Glomerular endothelial cell (primary cell): ENCODE measurements around the gene SSX2IP. TPM values are rescaled to one million over a fixed set of nuclear protein-coding genes. Genes with fewer than 3 reads are reported as not detected.
"Not testable (repeated sequence)": the region's sequence is repeated elsewhere in the genome, so short reads cannot be mapped to it uniquely, and the experiment has no call there.

Source experiments
- DNase-seq: peaks from one replicate; pipeline ENCODE4 v3.0.0-alpha.2; 2011; ENCODE audit warnings: low read depth, low spot score; ENCODE audit errors: extremely low read depth
- total RNA-seq: library from RNA; depleted of rRNA; stranded (reverse); fragments of >200 nt; gene quantifications from 2 replicates; pipeline ENCODE4 v1.2.3, GENCODE V29; 2015

The SSX2IP gene, protein sequence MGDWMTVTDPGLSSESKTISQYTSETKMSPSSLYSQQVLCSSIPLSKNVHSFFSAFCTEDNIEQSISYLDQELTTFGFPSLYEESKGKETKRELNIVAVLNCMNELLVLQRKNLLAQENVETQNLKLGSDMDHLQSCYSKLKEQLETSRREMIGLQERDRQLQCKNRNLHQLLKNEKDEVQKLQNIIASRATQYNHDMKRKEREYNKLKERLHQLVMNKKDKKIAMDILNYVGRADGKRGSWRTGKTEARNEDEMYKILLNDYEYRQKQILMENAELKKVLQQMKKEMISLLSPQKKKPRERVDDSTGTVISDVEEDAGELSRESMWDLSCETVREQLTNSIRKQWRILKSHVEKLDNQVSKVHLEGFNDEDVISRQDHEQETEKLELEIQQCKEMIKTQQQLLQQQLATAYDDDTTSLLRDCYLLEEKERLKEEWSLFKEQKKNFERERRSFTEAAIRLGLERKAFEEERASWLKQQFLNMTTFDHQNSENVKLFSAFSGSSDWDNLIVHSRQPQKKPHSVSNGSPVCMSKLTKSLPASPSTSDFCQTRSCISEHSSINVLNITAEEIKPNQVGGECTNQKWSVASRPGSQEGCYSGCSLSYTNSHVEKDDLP
- total RNA-seq = 3.9 and 4.3 TPM in 2 replicates

DNA sequence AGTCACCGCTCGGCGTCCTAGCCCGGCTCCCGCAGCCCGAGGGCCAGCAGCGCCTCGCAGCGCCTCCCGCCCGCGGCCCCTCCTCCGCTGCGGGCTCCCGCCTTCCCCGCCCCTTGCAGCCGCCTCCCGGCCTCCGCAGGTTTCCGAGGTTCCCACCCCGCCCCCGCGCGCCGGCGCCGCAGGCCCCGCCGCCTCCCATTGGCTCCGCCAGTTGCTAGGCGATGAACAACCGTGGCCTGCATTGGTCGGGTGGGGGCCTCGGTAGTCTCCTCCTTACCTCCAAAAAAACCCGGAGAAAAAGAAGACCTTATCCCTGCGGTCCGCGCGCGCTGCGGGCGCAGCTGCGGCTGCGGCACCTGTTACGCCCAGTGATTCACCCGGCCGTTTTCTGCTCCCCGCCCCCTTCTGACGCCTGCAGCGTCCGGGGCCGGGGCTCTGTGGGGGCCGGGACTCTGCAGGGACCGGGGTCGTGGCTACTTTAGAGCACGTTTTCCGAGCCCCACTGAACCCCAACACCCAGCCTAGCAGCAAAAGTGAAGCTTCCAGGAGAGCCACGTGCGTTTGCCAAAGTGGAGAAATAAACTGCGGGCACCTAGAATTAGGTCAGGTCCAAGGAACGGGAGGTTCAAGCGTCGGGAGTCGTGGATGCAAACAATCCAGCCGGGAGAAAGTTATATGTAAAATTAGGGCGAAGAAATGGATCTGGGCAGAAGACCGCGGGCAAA is at the start of gene SSX2IP:
SSX2IP (minus strand) TSS at position 65 of the 725 bp plus-strand sequence. CDS start 19,242 bp downstream, outside the sequence.
- peak; percentile 47 for DNase-seq

- DNase-seq = no peak
Measured at GRCh38 chr1:84738237-84738636, 48.0 kb upstream of the SSX2IP start.

DNA sequence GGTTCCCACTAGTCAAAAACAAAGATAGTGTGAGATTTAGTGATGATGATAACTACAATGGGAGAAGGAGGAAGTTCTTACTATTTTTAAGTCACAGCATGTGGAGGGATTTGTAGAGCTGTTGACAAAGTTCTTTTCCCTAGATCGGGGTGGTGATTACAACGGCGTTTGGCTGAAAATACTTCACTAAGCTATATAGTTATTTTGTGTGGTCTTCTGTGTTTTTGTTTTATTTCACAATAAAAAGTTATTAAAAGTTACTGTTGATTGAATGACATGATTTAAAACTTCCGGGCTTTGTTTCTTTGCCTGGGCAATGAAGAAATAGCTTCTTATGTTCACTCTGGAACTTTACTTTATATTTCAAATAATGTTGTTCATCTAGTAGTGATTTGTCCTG is 47.3 kb upstream of the SSX2IP start:
- DNase-seq = no peak

GRCh38 chr1:84736944-84737343 is 46.7 kb upstream of the SSX2IP start:
- no peak for DNase-seq

- DNase-seq = no peak
Measured at GRCh38 chr1:84736445-84736844, 46.2 kb upstream of the SSX2IP start.

GRCh38 chr1:84735483-84735882 is 45.2 kb upstream of the SSX2IP start:
- DNase-seq = no peak

DNA sequence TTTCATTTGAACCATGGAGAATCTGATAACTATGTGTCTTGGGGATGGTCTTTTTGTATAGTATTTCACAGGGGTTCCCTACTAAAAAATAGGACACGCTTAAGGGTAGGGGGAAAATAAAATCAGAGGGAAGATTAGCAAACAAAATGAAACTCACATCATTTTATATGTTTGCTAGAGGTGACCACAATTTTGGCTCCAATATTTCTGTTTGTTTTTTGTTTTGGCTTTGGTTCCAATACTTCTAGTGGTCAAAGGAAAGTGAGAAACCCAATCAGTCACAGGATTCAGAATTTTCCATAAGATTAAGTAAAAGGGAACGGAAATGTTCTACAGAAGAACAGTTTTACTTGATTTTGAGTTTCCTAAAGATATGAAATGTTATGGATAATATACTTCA is 42.3 kb upstream of the SSX2IP start:
- no peak for DNase-seq

GRCh38 chr1:84731519-84731918 is 41.3 kb upstream of the SSX2IP start:
- no peak for DNase-seq

DNA sequence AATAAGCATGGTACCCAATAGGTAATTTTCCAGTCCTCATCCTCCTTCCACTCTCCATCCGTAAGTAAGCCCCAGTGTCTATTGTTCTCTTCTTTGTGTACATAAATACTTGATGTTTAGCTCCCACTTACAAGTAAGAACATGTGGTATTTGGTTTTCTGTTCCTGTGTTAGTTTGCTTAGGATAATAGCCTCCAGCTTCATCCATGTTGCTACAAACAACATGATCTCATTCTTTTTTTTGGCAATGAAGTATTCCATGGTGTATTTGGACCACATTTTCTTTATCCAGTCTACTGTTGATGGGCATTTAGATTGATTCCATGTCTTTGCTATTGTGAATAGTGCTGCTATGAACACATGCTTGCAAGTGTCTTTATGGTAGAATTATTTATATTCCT is 37.5 kb upstream of the SSX2IP start:
- DNase-seq = not testable (repeated sequence)

DNA sequence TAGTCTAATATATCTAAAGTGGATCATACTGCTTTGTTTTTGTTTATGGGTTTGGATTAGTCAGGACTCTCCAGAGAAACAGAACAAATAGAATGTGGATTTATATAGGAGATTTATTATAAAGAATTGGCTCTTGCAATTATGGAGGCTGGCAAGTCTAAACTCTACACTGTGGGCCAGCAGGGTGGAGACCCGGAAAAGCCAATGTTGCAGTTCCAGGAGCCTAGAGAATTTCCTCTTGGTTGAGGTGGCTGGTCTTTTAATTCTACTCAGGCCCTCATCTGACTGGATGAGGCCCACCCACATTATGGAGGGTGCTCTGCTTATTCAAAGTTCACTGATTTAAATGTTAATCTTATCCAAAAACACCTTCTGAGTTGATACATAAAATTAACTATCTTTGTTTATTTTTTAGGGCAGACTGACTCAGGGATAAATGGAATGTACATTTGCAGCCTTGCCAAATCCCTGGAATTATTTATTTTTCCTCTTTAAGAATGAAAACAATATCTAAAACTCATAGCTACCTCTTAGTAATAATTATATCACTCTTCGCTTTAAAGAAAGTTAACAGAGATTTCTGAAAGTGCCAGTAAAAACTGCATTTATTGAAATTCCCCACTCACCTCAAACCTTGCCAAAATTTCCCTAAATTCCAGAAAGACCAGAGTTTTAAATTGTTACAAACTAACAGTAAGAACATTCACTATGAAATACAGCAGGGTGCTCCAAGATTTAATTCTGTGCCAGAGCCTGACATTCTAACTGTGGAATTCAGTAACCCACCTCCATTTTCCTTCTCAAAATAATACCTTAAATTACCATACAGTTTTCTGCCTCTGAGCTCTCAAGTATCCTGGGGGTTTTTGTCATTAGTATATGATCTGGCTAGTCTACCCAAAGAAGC is 36.6 kb upstream of the SSX2IP start:
- no peak for DNase-seq

DNA sequence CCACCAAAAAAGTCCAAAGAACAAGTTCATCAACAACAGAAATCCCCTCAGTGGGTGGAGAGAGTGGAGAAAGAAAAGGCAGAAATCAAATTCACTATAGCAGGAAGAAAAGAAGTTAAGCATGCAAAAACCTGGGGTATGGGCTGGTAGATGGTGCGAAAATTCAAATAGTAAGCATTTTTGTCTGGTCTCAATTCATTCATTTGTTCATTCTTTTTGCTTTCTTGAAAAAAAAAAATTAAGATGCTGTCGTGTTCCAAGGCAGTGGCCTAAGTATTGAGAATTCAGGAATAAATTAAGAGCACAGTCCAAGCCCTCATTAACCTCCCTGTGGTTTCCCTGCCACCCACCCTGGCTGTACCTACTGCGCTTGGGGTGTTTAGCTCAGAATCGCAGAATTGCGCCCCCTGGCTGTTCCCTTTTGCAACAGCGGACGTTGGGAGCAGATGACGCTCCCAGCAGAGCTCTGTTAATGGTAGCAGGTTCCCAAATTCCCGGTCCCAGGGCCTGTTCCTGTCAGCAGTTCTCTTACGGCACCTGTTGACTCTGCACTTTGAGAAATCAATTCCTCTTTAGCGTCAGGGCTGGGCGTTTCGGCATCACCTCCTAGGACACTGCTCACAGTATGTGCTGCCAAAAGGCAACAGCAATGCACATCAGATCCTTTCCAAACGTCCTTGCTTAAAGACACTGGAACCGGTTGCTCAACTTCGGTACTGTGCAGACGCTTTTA is 34.0 kb upstream of the SSX2IP start:
- no peak for DNase-seq

DNA sequence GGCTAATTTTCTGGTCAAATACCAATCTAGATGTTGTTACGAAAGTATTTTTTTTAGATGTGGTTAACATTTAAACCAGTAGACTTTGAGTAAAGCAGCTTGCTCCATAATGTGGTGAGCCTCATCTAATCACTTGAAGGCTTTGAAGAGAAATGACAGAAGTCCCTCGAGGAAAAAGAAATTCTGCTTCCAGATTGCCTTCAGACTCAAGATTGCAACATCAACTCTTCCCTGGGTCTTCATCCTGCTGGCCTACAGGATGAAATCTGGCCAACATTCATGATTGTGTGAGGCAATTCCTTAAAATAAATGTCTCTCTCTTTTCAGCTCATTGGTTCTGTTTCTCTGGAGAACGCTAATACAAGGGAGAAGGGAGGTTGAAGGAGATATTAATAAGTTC is 32.5 kb upstream of the SSX2IP start:
- no peak for DNase-seq

DNA sequence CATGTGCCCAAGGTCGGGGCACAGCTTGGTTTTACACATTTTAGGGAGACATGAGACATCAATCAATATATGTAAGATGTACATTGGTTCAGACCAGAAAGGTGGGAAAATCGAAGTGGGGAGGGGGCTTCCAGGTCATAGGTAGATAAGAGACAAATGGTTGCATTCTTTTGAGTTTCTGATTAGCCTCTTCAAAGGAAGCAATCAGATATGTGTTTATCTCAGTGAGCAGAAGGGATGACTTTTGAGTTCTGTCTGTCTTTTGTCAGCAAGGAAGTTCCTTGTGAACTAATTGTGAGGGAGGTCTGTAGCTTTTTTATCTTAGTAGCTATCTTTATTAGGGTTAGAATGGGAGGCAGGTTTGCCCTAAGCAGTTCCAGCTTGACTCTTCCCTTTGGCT is 31.6 kb upstream of the SSX2IP start:
- DNase-seq = not testable (repeated sequence)

GRCh38 chr1:84721152-84721551 is 30.9 kb upstream of the SSX2IP start:
- no peak for DNase-seq

DNA sequence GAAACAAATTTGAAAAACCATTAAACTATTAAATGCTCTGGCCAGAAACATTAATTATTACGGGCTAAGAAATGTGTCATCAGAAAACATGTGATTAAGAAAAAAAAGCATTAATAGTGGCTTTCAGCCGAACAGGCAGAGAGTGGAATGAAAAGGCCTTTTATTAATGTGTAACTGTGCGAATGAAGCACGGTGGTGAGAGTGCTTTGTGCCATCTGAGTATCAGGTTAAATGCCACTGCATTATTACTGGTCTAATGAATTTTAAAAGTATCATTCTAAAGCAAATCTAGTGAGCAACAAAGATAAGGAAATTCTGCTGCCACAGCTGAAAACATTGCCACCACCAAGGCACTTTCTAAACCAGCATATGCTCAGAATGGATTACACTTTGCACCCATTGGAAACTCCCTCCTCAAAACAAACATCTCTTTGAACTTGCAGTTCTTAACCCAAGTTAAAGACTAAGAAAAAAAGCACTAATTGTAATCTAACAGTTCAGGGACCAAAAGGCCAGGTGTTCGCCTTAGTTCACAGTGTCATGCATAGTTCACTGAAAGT is 30.0 kb upstream of the SSX2IP start:
- DNase-seq = no peak

DNA sequence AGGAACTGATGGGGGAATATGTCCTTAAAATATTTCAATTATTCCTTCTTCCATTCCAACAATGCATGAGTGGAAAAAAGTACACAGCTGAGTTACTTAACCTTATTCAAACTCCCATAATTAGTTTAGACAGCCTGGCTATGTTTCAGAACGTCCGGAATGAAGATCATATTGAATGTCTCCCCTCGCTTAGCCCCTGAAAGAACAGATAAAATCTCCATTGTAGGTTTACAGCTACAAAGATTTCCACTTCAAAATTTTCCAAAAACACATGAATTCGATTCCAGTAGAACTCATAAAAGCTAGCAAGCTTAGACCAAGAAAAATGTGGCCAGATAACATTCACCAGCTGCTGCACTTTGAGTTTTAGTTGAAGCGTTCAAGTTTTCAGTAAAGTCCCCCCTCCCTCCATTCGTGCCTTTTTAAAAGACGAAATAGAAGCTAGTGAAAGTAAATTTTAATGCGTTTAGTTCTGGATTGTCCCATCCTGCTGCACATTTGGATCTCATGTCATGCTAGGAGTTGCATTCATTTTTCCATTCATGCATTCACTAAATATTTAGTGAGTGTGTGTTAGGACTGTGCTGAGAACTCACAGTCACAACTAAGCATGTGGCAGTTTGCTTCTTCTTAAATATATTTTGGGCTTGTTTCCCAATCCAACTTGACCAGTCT is 29.4 kb upstream of the SSX2IP start:
- DNase-seq = no peak

GRCh38 chr1:84715342-84716019 is 25.2 kb upstream of the SSX2IP start:
- DNase-seq = no peak

DNA sequence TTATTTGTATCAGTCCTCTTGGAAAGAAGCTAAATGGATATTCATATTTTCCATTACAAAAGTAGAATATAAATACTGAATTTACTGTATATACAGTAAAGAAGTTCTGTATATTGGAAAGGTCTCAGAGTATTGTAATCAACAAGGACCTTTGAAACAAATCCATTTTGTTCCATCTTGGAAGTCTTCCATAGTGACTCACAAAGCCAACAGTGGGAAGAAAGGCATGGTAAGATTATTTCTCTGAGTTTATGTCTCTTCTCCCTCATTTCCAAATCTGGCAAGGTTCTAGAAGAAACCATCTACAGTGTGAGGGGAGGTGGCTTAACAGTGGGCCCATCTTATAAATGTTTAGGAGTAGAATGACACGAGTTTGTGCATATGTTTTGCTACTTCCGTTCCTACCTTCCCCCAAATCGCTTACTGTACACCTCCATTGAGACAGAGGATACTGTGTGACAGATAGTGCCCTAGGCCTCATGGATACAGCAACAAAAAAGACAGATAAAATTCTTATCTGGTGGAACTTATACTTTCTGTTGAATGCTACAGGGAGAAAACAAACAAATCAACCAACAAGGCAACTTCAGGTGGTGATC is 22.1 kb upstream of the SSX2IP start:
- no peak for DNase-seq
